Right kidney (tissue), 9 donors: ENCODE results near the gene LRRC74B.
"Not testable (repeated sequence)": the region's sequence is repeated elsewhere in the genome, so short reads cannot be mapped to it uniquely, and the experiment has no call there.

Experiments used
- DNase-seq: peaks from one replicate; pipeline ENCODE4 v3.0.0-alpha.2; 2016
- long read RNA-seq, 8 donors: transcript quantifications; one replicate each; lab custom pipeline, GENCODE V29; 2026

Gene LRRC74B
- long read RNA-seq, donor 1 = 0 reads
- long read RNA-seq, donor 2 = 0 reads
- long read RNA-seq, donor 3 = 0 reads
- long read RNA-seq, donor 4 = 0 reads
- long read RNA-seq, donor 5 = 0 reads
- long read RNA-seq, donor 6 = 0 reads
- long read RNA-seq, donor 7 = 0 reads
- long read RNA-seq, donor 8 = 0 reads

DNA sequence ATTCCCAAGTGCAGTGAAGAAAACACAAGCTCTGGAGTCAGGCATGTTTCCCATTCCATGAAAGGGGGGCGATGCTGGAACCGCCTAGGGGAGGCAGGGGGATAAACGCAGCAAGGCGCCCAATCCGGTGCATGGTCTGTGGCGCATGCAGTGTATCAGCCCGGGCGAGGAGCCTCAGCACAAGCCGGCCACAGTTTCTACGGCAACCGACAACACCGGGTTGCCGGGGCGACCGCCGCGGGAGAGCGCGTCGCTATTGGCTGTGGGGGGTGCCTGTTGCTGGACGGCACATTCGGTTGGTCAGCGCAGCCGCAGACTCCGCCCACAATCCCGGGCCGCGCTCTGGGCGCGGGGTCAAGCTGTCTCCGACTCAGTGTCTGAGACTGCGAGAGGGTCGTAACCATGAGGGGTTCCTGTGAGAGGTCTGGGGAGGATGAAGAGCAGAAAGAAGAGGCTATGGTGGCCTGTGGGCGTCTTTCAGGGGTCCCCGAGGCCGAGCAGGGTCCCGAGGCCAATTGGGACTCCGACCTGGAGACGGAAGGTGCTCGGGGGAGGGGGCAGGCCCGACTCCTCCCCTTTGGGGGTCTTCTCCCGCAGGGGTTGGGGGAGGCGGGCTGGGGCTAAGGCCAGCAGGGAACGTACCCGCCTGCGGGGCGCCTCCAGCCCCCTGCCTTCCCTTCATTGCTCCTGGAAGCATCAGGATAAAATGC lies at the start of gene LRRC74B:
Gene LRRC74B, plus strand, starts transcription at position 362 of the 710 bp plus-strand sequence. Its CDS starts 41 bp downstream, at position 403.
- peak; percentile 87 for DNase-seq

GRCh38 chr22:20996031-20996410 lies 49.7 kb upstream of the LRRC74B start:
- DNase-seq = no peak

DNA sequence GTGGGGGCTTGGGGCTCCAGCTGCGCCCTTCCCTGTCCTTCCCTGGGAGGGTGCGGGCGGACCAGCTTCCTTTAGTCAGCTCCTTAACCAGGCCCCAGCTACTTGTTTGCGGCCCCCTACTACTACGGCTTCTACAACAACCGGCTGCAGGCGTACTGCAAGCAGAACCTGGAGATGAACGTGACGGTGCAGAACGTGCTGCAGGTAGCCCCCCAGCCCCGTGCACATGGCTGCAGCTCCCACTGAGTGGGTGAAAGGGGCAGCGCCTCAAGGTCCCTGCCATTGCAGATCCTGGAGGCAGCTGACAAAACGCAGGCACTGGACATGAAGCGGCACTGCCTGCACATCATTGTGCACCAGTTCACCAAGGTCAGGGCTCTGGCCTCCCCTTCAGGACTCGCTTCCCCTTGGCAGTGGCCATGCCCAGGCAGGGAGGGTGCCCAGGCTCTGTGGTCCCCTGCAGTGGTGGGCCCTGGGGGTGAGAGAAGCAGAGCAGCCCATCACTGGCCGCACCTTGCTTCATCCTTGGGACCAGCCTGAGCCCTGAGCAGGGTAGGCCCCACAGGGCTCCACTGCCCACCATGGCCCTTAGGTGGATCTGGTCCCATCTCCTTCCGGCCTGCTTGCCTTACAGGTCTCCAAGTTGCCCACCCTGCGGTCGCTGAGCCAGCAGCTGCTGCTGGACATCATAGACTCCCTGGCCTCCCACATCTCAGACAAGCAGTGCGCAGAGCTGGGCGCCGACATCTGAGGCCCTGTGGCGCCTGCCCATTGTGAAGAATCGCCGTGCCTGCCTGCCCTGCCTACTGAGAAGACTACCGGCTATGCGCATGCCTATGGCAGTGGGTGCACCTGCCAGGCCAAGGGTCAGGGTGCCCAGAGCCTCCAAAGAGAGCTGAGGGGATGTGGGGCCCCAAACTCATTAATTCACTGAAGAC lies 48.9 kb upstream of the LRRC74B start:
- no peak for DNase-seq

DNA sequence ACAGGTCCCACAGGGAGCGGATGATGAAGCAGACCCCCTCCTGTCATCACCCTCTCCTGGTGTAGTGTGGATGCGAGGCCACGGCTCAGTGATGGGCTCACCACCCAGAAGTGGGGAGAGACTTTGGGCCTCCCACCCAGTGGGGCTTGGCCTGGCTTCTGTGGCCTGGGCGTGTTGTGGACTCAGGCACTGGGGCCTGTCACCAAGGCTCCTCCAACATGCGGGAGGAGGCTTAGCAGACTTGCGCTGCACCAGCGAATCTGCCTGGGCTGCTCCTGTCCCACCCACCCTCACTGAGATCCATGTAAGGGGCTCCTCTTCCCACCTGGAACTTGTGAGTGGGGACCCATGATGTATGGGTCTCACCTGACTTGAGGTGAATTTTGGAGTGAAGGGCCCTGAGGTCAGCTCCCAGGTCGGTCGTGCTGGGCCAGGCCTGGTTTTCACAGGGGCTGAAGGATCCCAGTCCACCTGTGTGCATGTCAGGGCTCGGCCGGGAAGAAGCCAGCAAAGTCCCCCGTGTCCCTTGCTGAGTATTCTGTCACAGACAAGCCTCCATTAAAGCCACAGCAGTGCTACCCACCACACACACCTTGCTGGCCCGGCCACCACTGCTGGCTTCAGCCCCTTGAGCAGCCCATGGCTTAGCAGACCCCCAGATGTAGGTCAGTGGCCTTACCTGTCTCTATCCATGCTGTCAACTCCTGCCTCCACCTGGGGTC lies 48.0 kb upstream of the LRRC74B start:
- no peak for DNase-seq

GRCh38 chr22:20998411-20999336 lies 47.1 kb upstream of the LRRC74B start:
- DNase-seq = no peak

GRCh38 chr22:20999350-21000206 lies 46.2 kb upstream of the LRRC74B start:
- DNase-seq = no peak

DNA sequence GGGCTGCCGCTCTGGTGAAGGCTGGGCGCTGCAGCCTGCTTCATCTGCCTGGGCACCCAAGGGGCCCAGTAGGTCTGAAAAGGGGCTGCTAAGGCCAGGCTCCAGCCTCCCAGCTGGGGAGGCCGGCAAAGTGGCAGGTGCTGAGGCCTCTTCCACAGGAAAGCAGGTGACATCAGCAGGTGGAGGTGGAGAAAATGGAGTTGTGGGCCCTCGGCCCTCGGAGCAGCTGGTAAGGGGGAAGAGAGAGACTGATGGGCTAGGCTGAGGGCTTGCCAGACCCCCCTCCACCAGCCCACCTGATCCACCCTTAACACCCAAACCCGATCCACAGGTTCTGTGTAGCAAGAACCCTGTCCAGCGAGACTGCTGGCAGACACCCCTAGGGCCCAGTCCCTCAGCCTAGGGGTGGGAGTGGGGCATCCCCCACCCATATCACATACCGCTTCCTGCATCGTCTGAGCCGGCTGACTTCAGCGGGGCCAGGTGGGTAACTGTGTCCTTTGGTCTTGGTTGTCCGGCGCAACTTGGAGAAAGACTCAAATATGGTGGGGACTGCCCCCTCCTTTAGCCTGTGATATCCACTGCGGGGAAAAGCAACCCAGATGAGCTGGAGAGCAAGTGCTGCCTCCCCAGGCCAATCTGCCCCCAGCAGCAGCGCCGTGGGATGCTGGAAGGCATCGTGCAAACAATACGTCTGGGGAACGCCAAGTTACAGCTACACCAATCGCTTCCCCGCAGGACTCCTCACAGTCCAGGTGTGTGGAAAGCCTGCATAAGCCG lies 45.3 kb upstream of the LRRC74B start:
- DNase-seq = no peak

- no peak for DNase-seq
These were observed 44.7 kb upstream of the LRRC74B start for GRCh38 chr22:21000987-21001600.

GRCh38 chr22:21001601-21002325 lies 44.0 kb upstream of the LRRC74B start, which contains the start of gene THAP7:
TSS of gene THAP7 (minus strand) at chr22:21002118. CDS start at chr22:21001911, 207 bp downstream.
- peak; percentile 100 for DNase-seq

GRCh38 chr22:21003782-21004181 lies 42.0 kb upstream of the LRRC74B start:
- DNase-seq = no peak

GRCh38 chr22:21009208-21009607 lies 36.5 kb upstream of the LRRC74B start:
- not testable (repeated sequence) for DNase-seq

DNA sequence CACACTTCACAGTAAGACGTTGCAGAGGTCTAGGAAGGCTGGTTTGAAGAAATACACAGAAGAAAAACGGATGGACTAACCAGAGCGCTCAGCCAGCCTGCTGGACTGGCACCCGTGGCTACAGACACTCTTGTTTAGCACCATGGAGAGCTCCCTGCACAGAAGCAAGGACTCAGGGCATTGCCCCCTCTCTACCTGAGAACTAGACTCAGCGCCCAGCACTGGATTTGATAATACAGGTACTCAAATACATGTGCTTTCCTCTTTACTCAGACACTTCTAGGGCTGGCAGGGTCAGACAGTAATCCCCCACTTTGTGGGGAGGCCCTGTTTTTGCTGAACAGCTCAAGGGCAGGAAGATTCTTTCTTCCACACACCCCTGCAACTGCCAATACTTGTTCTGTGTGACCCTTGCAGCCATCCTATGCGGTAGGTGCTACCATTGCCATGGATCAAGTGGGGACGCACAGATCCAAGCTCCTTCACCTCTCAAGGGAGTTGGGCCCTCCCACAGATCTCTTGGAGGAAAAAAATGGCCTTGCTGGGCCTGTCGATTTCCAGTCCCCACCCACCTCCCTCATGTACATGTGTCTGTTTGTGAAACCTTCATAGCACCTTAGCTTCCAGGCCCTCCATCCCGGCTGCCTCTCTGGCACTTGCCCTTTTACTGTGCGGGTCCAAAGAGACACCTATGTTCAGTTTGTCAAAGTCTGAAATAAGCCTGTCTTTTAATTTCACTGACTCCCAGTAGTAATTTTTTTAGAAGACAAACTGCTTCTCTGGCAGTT lies 35.9 kb upstream of the LRRC74B start:
- DNase-seq = peak; percentile 39

DNA sequence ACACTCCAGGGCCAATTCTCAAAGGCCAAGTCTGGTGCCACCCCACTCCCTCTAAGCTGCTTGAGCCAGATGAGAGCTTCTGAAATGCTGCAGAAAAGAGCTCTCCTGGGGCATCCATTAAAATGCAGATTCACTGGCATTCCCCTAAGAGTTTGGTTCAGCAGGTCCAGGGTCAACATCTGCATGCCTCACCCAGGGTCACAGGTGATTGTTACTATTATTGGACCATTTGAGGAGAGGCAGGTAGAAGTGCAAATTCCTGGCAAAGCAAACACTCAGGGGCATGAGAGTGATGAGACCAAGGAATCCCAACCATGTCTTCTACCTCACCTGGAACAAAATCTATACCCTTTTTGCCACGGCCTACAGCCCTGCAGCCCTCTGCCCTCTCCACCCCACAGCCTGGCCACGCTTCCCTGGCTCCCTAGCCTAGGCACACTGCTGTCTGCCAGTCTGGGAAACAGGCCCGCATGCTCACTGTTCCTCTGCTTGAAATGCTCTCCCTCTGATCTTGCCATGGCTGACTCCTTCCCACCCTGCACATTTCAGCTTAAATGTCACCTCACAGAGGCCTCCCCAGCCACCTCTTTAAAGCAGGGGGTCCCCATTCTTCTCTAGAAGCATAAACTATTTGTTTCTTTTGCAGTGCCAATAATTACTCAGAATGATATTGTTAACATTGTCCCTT lies 35.2 kb upstream of the LRRC74B start:
- no peak for DNase-seq

DNA sequence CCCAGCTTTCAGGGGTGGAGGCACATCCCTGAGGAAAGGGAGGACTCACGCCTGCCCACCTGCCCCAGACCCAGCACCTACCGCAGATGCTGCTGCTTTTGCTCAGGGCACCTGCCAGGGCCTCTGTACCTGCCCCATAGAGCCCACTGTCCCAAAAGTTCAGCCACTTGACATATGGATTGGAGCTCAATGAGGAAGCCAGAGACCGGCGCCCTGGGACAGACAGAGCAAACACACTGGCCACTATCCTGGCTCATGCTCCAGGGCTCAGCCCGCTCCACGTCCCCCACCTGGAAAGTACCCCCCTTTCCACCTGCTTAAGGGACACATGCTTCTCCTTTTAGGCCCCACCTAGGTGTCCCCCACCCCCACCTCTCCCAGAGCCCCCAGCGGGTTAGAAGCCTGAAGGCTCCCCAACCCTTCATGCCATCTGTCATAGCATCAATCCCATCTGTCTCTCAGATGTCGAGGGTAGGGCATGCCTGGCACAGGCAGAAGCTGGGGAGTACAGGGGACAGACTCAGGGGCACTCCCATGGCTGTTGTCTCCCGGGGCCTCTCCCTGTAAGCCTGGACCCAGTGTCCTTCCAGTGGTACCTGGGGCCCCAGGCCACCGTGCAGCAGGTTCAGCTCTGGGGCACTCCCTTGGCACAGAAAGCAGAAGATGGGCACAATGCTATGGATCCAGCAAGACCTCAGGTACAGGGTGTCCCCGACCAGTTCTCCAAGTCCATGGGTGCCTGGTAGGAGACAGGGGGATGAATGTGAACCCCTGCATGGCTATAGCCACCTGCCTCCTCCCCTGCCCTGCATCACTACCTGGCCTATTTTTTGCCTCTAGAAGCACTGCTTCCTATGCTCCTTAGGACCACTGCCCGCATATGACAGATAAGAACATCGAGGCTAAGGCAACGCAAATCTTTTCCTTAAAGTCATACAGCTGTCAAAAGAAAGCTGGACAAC lies 33.0 kb upstream of the LRRC74B start:
- DNase-seq = no peak

DNA sequence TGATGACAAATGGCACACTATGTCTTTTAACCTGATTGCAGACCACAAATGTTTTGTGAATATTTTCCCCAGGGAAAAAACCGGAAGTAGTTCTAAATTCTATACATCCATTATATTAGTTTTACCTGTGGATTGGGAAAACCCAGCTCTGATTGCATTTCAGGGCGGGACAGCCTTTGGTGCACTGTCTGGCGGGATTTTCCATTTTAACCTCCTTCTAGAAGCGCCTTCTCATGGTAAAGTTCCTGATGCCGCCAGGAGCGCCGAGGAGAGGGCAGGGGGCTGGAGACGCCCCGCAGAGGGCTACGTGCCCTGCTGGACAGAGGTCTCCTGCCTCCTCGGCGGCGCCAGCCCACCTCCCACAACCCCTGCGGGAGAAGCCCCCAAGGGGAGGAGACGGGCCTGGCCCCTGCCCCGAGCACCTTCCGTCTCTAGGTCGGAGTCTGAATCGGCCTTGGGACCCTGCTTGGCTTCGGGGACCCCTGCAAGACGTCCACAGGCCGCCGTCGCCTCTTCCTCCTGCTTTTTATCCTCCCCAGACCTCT lies 32.0 kb upstream of the LRRC74B start:
- DNase-seq = no peak
